Ishikawa (cell line): ENCODE results near the gene FN3KRP.

Experiments
- CEBPB ChIP-seq: IDR thresholded peaks from 2 replicates; pipeline ENCODE4 v1.6.1; 2012
- CREB1 ChIP-seq: IDR thresholded peaks from 2 replicates; pipeline ENCODE4 v1.6.1; 2012; ENCODE audit warnings: low read depth
- EGR1 ChIP-seq: IDR thresholded peaks from 2 replicates; pipeline ENCODE4 v1.6.1; 2012
- EP300 ChIP-seq: IDR thresholded peaks from 2 replicates; pipeline ENCODE4 v1.6.1; 2012; ENCODE audit warnings: borderline replicate concordance
- FOXM1 ChIP-seq: IDR thresholded peaks from 2 replicates; pipeline ENCODE4 v1.6.1; 2012; ENCODE audit warnings: low read depth, borderline replicate concordance
- MAX ChIP-seq: IDR thresholded peaks from 2 replicates; pipeline ENCODE4 v1.6.1; 2012
- NFIC ChIP-seq: IDR thresholded peaks from 2 replicates; pipeline ENCODE4 v1.6.1; 2012
- RAD21 ChIP-seq: IDR thresholded peaks from 2 replicates; pipeline ENCODE4 v1.6.1; 2012; ENCODE audit warnings: low read depth
- REST ChIP-seq: IDR thresholded peaks from 2 replicates; pipeline ENCODE4 v1.6.1; 2012; ENCODE audit warnings: low read depth, mild to moderate bottlenecking
- TAF1 ChIP-seq: IDR thresholded peaks from 2 replicates; pipeline ENCODE4 v1.6.1; 2012; ENCODE audit warnings: low read depth, mild to moderate bottlenecking
- TCF12 ChIP-seq: IDR thresholded peaks from 2 replicates; pipeline ENCODE4 v1.6.1; 2012; ENCODE audit warnings: low read depth
- TEAD4 ChIP-seq: IDR thresholded peaks from 2 replicates; pipeline ENCODE4 v1.6.1; 2012
- USF1 ChIP-seq: IDR thresholded peaks from 2 replicates; pipeline ENCODE4 v1.6.1; 2012
- YY1 ChIP-seq: IDR thresholded peaks from 2 replicates; pipeline ENCODE4 v1.6.1; 2012; ENCODE audit warnings: low read depth
- ZBTB7A ChIP-seq: IDR thresholded peaks from 2 replicates; pipeline ENCODE4 v1.6.1; 2012; ENCODE audit warnings: low read depth

The FN3KRP gene

GRCh38 chr17:82704886-82705285, 11.6 kb upstream of the FN3KRP start:
- no peak for TF ChIP-seq NFIC
- TF ChIP-seq REST, result no peak
- no peak for TF ChIP-seq CEBPB
- TF ChIP-seq TCF12, result no peak
- no peak for TF ChIP-seq TEAD4
- TF ChIP-seq EGR1, result no peak
- TF ChIP-seq TAF1, result no peak
- TF ChIP-seq RAD21, result no peak
- TF ChIP-seq YY1, result no peak
- no peak for TF ChIP-seq MAX
- TF ChIP-seq EP300, result no peak
- TF ChIP-seq CREB1, result no peak
- no peak for TF ChIP-seq ZBTB7A
- TF ChIP-seq FOXM1, result no peak
- no peak for TF ChIP-seq USF1

- no peak for TF ChIP-seq YY1
- TF ChIP-seq CEBPB, result no peak
- TF ChIP-seq ZBTB7A, result no peak
- TF ChIP-seq RAD21, result no peak
- TF ChIP-seq NFIC, result no peak
- no peak for TF ChIP-seq CREB1
- TF ChIP-seq EGR1, result no peak
- no peak for TF ChIP-seq USF1
- TF ChIP-seq FOXM1, result no peak
- TF ChIP-seq MAX, result no peak
- TF ChIP-seq TCF12, result no peak
- TF ChIP-seq REST, result no peak
- TF ChIP-seq TEAD4, result no peak
- TF ChIP-seq TAF1, result no peak
- no peak for TF ChIP-seq EP300
Observed at GRCh38 chr17:82705756-82706155, 10.8 kb upstream of the FN3KRP start.

- TF ChIP-seq ZBTB7A (no peak), RAD21 (no peak), EGR1 (no peak), REST (no peak), CEBPB (no peak)
Observed at GRCh38 chr17:82709024-82709675, 7.4 kb upstream of the FN3KRP start.

GRCh38 chr17:82709676-82710498, 6.6 kb upstream of the FN3KRP start:
- TF ChIP-seq FOXM1, result no peak
- TF ChIP-seq TCF12, result no peak
- no peak for TF ChIP-seq YY1
- no peak for TF ChIP-seq USF1
- TF ChIP-seq EGR1, result no peak
- TF ChIP-seq MAX, result no peak
- TF ChIP-seq TEAD4, result no peak
